IPS-18a (cell line): ENCODE data around the gene ANKMY2.

Experiments
- H3K27ac ChIP-seq: one replicate; pipeline ENCODE4 v1.5.1; 2013; ENCODE audit warnings: low read length
- H3K27me3 ChIP-seq: one replicate; pipeline ENCODE4 v1.6.1; 2013; ENCODE audit warnings: mild to moderate bottlenecking, low read length; ENCODE audit not compliant: control insufficient read depth, insufficient read depth
- H3K36me3 ChIP-seq: one replicate; pipeline ENCODE4 v1.6.1; 2013; ENCODE audit warnings: low read depth, low read length; ENCODE audit not compliant: control insufficient read depth
- H3K4me1 ChIP-seq: one replicate; pipeline ENCODE4 v1.6.1; 2013; ENCODE audit warnings: low read depth, low read length; ENCODE audit not compliant: control insufficient read depth
- H3K4me3 ChIP-seq: one replicate; pipeline ENCODE4 v1.5.1; 2013; ENCODE audit warnings: low read length
- H3K9ac ChIP-seq: one replicate; pipeline ENCODE4 v1.6.1; 2013; ENCODE audit warnings: mild to moderate bottlenecking, low read length, moderate library complexity
- H3K9me3 ChIP-seq: one replicate; pipeline ENCODE4 v1.6.1; 2013; ENCODE audit warnings: low read depth, low read length; ENCODE audit not compliant: control insufficient read depth

Gene ANKMY2

GRCh38 chr7:16638282-16639280 is 7.0 kb downstream of the ANKMY2 start:
- Histone ChIP-seq H3K4me1 (peaks cover 4% of the 10 kb centered on the region), H3K27me3 (no peaks in the 10 kb centered on the region), H3K9ac (no peak overlapping the region), H3K4me3 (no peak overlapping the region), H3K36me3 (no peaks in the 10 kb centered on the region), H3K9me3 (no peaks in the 10 kb centered on the region), H3K27ac (no peak overlapping the region)

GRCh38 chr7:16637379-16637778 is 8.2 kb downstream of the ANKMY2 start:
- no peaks in the 10 kb centered on the region for H3K9me3 ChIP-seq
- H3K4me1 ChIP-seq: peaks cover 4% of the 10 kb centered on the region
- no peak overlapping the region for H3K27ac ChIP-seq
- H3K4me3 ChIP-seq: no peak overlapping the region
- no peaks in the 10 kb centered on the region for H3K36me3 ChIP-seq
- H3K9ac ChIP-seq: no peak overlapping the region
- H3K27me3 ChIP-seq: no peaks in the 10 kb centered on the region

DNA sequence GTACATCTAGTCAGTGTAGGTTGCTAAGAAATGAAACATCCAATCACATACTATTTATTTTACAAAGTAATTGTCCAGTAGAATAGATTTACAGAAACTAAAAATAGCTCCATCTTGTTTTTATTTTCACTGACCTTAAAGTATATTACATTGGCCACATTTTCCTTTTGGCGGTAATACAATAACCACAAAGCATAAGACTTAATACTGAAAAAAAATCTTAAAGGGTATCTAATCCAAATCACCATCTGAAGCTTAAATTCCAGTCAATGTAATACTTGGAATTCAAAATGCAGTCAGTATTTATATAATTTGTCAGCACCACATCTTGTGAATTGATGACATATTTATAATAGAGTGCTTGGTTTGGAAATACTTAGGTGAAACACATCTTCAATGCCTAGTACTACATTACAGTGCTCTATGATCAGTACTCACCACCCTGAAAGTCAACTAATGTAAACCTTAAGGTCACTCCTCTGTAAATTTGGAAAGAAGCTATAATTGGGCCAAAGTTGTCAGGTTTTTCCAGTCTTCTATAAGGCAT is 8.9 kb downstream of the ANKMY2 start:
- Histone ChIP-seq H3K4me3 (no peak overlapping the region), H3K27ac (no peak overlapping the region), H3K9me3 (no peaks in the 10 kb centered on the region), H3K36me3 (no peaks in the 10 kb centered on the region), H3K9ac (no peak overlapping the region), H3K27me3 (no peaks in the 10 kb centered on the region), H3K4me1 (peaks cover 4% of the 10 kb centered on the region)

DNA sequence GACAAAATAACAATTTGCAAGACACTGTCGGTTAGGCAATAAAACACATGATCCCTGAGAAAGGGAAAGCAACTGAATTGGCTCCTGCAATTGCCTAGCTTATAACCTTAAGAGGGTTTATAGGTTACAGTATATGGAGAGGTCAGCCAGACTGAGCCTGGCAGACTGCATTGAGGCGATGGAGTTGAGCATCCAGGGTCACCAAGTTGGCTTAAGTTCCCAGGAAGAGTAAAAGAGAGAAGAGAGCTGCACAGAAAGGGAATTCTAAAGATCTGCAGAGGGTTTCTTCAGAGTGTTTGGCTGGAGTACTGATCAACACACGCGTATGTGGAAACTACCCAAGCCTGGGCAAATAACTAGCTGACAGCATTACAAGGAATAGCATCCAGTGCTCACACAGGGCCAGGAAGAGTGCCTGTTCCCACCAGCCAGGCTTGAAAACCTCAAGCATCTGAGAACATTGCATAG is 11.2 kb downstream of the ANKMY2 start:
- Histone ChIP-seq H3K9me3 (no peaks in the 10 kb centered on the region), H3K4me1 (peaks cover 4% of the 10 kb centered on the region), H3K27ac (no peak overlapping the region), H3K36me3 (no peaks in the 10 kb centered on the region), H3K27me3 (no peaks in the 10 kb centered on the region), H3K4me3 (no peak overlapping the region), H3K9ac (no peak overlapping the region)

- Histone ChIP-seq H3K4me3 (no peak overlapping the region), H3K9ac (no peak overlapping the region), H3K36me3 (no peaks in the 10 kb centered on the region), H3K9me3 (no peaks in the 10 kb centered on the region), H3K4me1 (no peaks in the 10 kb centered on the region), H3K27me3 (no peaks in the 10 kb centered on the region), H3K27ac (no peak overlapping the region)
Measured at GRCh38 chr7:16630654-16631053, 14.9 kb downstream of the ANKMY2 start.

DNA sequence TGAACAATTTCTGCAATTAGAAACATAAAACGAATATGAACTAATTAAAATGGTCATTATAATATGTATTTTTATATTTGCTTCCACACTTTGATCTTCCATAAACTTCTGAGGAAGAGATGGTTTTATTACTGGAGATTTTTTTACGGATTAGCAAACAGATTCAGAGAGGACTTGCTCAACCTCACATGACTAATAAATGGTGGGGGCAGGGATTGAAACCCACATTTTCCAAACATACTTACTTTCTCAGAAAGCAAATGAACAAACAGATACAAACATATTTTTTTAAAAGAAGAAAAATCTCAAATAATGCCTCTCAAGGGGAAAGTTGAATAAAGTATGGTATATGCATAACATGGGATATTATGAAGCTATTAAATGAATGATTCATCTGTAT is 18.3 kb downstream of the ANKMY2 start:
- Histone ChIP-seq H3K4me1 (no peaks in the 10 kb centered on the region), H3K27me3 (no peaks in the 10 kb centered on the region)

GRCh38 chr7:16626388-16626787 is 19.2 kb downstream of the ANKMY2 start:
- Histone ChIP-seq H3K4me1 (no peaks in the 10 kb centered on the region), H3K4me3 (no peak overlapping the region), H3K36me3 (no peaks in the 10 kb centered on the region), H3K27me3 (no peaks in the 10 kb centered on the region), H3K9ac (no peak overlapping the region), H3K9me3 (no peaks in the 10 kb centered on the region), H3K27ac (no peak overlapping the region)

More for the DNA sequence above, 18.3 kb downstream of the ANKMY2 start:
- no peak overlapping the region for H3K4me3 ChIP-seq
- no peaks in the 10 kb centered on the region for H3K9me3 ChIP-seq
- no peak overlapping the region for H3K9ac ChIP-seq
- no peak overlapping the region for H3K27ac ChIP-seq
- no peaks in the 10 kb centered on the region for H3K36me3 ChIP-seq

GRCh38 chr7:16619979-16620408 is 25.6 kb downstream of the ANKMY2 start:
- Histone ChIP-seq H3K4me3 (no peak overlapping the region), H3K27me3 (no peaks in the 10 kb centered on the region), H3K4me1 (peaks cover 3% of the 10 kb centered on the region), H3K9ac (no peak overlapping the region), H3K36me3 (no peaks in the 10 kb centered on the region), H3K9me3 (no peaks in the 10 kb centered on the region), H3K27ac (no peak overlapping the region)

GRCh38 chr7:16616542-16616941 is 29.0 kb downstream of the ANKMY2 start:
- Histone ChIP-seq H3K4me3 (no peak overlapping the region), H3K4me1 (peaks cover 3% of the 10 kb centered on the region), H3K27ac (no peak overlapping the region), H3K36me3 (no peaks in the 10 kb centered on the region), H3K9me3 (no peaks in the 10 kb centered on the region), H3K9ac (no peak overlapping the region), H3K27me3 (no peaks in the 10 kb centered on the region)

DNA sequence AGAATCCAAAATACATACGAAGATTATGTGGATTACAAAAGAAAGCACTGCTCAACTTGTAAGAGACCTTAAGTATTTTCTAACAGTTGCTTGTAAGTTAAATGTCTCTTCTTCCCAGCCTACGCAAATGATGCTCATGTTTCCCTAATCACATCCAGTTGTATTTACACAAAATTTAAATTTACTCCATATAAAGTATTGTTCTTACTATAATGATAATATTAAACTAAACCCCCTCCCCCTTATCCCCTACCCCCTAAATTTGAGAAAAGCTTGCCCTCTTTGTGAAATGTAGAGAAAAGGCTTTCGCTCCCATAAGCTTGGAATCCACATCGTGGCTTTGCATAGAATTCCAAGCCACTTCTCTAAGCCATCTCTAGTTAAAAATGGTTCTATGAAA is 29.4 kb downstream of the ANKMY2 start:
- no peak overlapping the region for H3K9ac ChIP-seq
- no peaks in the 10 kb centered on the region for H3K27me3 ChIP-seq
- H3K36me3 ChIP-seq: no peaks in the 10 kb centered on the region
- H3K27ac ChIP-seq: no peak overlapping the region
- no peaks in the 10 kb centered on the region for H3K9me3 ChIP-seq
- peaks cover 3% of the 10 kb centered on the region for H3K4me1 ChIP-seq
- H3K4me3 ChIP-seq: no peak overlapping the region

GRCh38 chr7:16615228-16615627 is 30.3 kb downstream of the ANKMY2 start:
- Histone ChIP-seq H3K36me3 (no peaks in the 10 kb centered on the region), H3K9me3 (no peaks in the 10 kb centered on the region), H3K27ac (no peak overlapping the region), H3K27me3 (no peaks in the 10 kb centered on the region), H3K4me3 (no peak overlapping the region), H3K4me1 (peaks cover 3% of the 10 kb centered on the region), H3K9ac (no peak overlapping the region)
